ENCODE measurements around the gene SAMD15. TPM values are rescaled to one million over a fixed set of nuclear protein-coding genes. Genes with fewer than 3 reads are reported as not detected.
A peak's percentile ranks its signal among the peaks of the same experiment; 100 is the strongest.
"Not testable (repeated sequence)": the region's sequence is repeated elsewhere in the genome, so short reads cannot be mapped to it uniquely, and the experiment has no call there.

SAMD15 gene
- total and polyA plus RNA-seq, 2 donors (not counting 1 experiment from before 2014, with no cell fraction given) = 0.33 to 1.1 TPM

GRCh38 chr14:77409131-77409533, 32.0 kb downstream of the SAMD15 start:
- H3K4me2 ChIP-seq (ENCODE audit: extremely low read depth, insufficient read depth, low read length) = no peak overlapping the region

GRCh38 chr14:77415403-77416030, 38.3 kb downstream of the SAMD15 start:
- not testable (repeated sequence) for H3K9ac ChIP-seq (ENCODE audit: insufficient read depth, low read length); H3K4me3 ChIP-seq (replicated peaks in 1 of 4; ENCODE audit: control extremely low read depth in 1 of 4, insufficient read depth in 1 of 4, low read depth in 3 of 4, low read length in 4 of 4); H3K4me2 ChIP-seq (ENCODE audit: extremely low read depth, insufficient read depth, low read length); H4K20me1 ChIP-seq (ENCODE audit: control insufficient read depth, extremely low read depth, insufficient read depth, low read length); H3K9me3 ChIP-seq (ENCODE audit: control insufficient read depth, insufficient read depth, low read depth, low read length); H2AFZ ChIP-seq (ENCODE audit: low read length); H3K27me3 ChIP-seq (ENCODE audit: control insufficient read depth, insufficient read depth, low read length); DNase-seq (ENCODE audit: low read depth in 2 of 2); H3K36me3 ChIP-seq (ENCODE audit: control insufficient read depth, insufficient read depth, low read length); H3K27ac ChIP-seq (ENCODE audit: insufficient read depth, low read length); H3K4me1 ChIP-seq (ENCODE audit: control insufficient read depth, extremely low read depth, insufficient read depth, low read length); H3K79me2 ChIP-seq (ENCODE audit: control insufficient read depth, insufficient read depth, low read length)

More at GRCh38 chr14:77409131-77409533, 32.0 kb downstream of the SAMD15 start:
- no peak for TF ChIP-seq EZH2 (IDR thresholded peaks at IDR 0.05; ENCODE audit: low read length, missing control alignments)
- TF ChIP-seq CTCF (conservative IDR thresholded peaks at IDR 0.05 in 1 of 2, IDR thresholded peaks at IDR 0.05 in 1 of 2; ENCODE audit: low read depth in 1 of 2, low read length in 2 of 2) = peak in 1 of 2 donors; percentile 22
- Histone ChIP-seq H4K20me1 (ENCODE audit: control insufficient read depth, extremely low read depth, insufficient read depth, low read length) (no peaks in the 10 kb centered on the region), H2AFZ (ENCODE audit: low read length) (no peak overlapping the region), H3K27me3 (ENCODE audit: control insufficient read depth, insufficient read depth, low read length) (no peaks in the 10 kb centered on the region), H3K27ac (ENCODE audit: insufficient read depth, low read length) (no peak overlapping the region), H3K4me1 (ENCODE audit: control insufficient read depth, extremely low read depth, insufficient read depth, low read length) (no peaks in the 10 kb centered on the region), H3K36me3 (ENCODE audit: control insufficient read depth, insufficient read depth, low read length) (no peaks in the 10 kb centered on the region), H3K4me3 (replicated peaks in 1 of 4; ENCODE audit: control extremely low read depth in 1 of 4, insufficient read depth in 1 of 4, low read depth in 3 of 4, low read length in 4 of 4) (no peak overlapping the region), H3K9ac (ENCODE audit: insufficient read depth, low read length) (no peak overlapping the region), H3K79me2 (ENCODE audit: control insufficient read depth, insufficient read depth, low read length) (no peaks in the 10 kb centered on the region), H3K9me3 (ENCODE audit: control insufficient read depth, insufficient read depth, low read depth, low read length) (no peaks in the 10 kb centered on the region)
- peak; percentile 4 to 11 for DNase-seq (ENCODE audit: low read depth in 2 of 2)

GRCh38 chr14:77416098-77416497, 38.9 kb downstream of the SAMD15 start:
- H3K79me2 ChIP-seq (ENCODE audit: control insufficient read depth, insufficient read depth, low read length); DNase-seq (ENCODE audit: low read depth in 2 of 2); H3K4me1 ChIP-seq (ENCODE audit: control insufficient read depth, extremely low read depth, insufficient read depth, low read length); H2AFZ ChIP-seq (ENCODE audit: low read length); H3K4me2 ChIP-seq (ENCODE audit: extremely low read depth, insufficient read depth, low read length); H3K27ac ChIP-seq (ENCODE audit: insufficient read depth, low read length); H3K9me3 ChIP-seq (ENCODE audit: control insufficient read depth, insufficient read depth, low read depth, low read length); H3K9ac ChIP-seq (ENCODE audit: insufficient read depth, low read length); H3K4me3 ChIP-seq (replicated peaks in 1 of 4; ENCODE audit: control extremely low read depth in 1 of 4, insufficient read depth in 1 of 4, low read depth in 3 of 4, low read length in 4 of 4); H3K27me3 ChIP-seq (ENCODE audit: control insufficient read depth, insufficient read depth, low read length); H3K36me3 ChIP-seq (ENCODE audit: control insufficient read depth, insufficient read depth, low read length); H4K20me1 ChIP-seq (ENCODE audit: control insufficient read depth, extremely low read depth, insufficient read depth, low read length): not testable (repeated sequence)

- H2AFZ ChIP-seq (ENCODE audit: low read length) = no peak overlapping the region
- no peaks in the 10 kb centered on the region for H3K27me3 ChIP-seq (ENCODE audit: control insufficient read depth, insufficient read depth, low read length)
- no peak overlapping the region for H3K9ac ChIP-seq (ENCODE audit: insufficient read depth, low read length)
- DNase-seq (ENCODE audit: low read depth in 2 of 2) = no peak
- no peaks in the 10 kb centered on the region for H3K9me3 ChIP-seq (ENCODE audit: control insufficient read depth, insufficient read depth, low read depth, low read length)
- no peaks in the 10 kb centered on the region for H3K4me1 ChIP-seq (ENCODE audit: control insufficient read depth, extremely low read depth, insufficient read depth, low read length)
- no peaks in the 10 kb centered on the region for H3K79me2 ChIP-seq (ENCODE audit: control insufficient read depth, insufficient read depth, low read length)
- H3K4me2 ChIP-seq (ENCODE audit: extremely low read depth, insufficient read depth, low read length) = no peak overlapping the region
- H4K20me1 ChIP-seq (ENCODE audit: control insufficient read depth, extremely low read depth, insufficient read depth, low read length) = no peaks in the 10 kb centered on the region
- H3K36me3 ChIP-seq (ENCODE audit: control insufficient read depth, insufficient read depth, low read length) = no peaks in the 10 kb centered on the region
- H3K4me3 ChIP-seq (replicated peaks in 1 of 4; ENCODE audit: control extremely low read depth in 1 of 4, insufficient read depth in 1 of 4, low read depth in 3 of 4, low read length in 4 of 4) = no peak overlapping the region
- no peak overlapping the region for H3K27ac ChIP-seq (ENCODE audit: insufficient read depth, low read length)
- TF ChIP-seq EZH2 (IDR thresholded peaks at IDR 0.05; ENCODE audit: low read length, missing control alignments) (no peak), CTCF (conservative IDR thresholded peaks at IDR 0.05 in 1 of 2, IDR thresholded peaks at IDR 0.05 in 1 of 2; ENCODE audit: low read depth in 1 of 2, low read length in 2 of 2) (no peak)
These were observed 39.7 kb downstream of the SAMD15 start for GRCh38 chr14:77416836-77417235.

Measured in fibroblast of lung (primary cell).